Spinal cord (tissue), 10 donors: ENCODE data around the gene TAB2. TPM values are rescaled to one million over a fixed set of nuclear protein-coding genes. Genes with fewer than 3 reads are reported as not detected.

ENCODE experiments used
- DNase-seq, 6 donors: peaks; one replicate each; pipeline versions ENCODE4 v3.0.0 to v3.0.0-alpha.2; 2013 to 2015; ENCODE audit warnings: low spot score in 6 of 6, low read depth in 4 of 6
- H3K27ac ChIP-seq: one replicate; pipeline ENCODE4 v1.5.1; 2013; ENCODE audit warnings: low read depth, low read length, control low read depth
- H3K27me3 ChIP-seq: one replicate; pipeline ENCODE4 v1.6.1; 2013; ENCODE audit warnings: low read length; ENCODE audit not compliant: control insufficient read depth, insufficient read depth
- H3K36me3 ChIP-seq: one replicate; pipeline ENCODE4 v1.6.1; 2013; ENCODE audit warnings: low read length; ENCODE audit not compliant: control insufficient read depth, insufficient read depth
- H3K4me1 ChIP-seq: one replicate; pipeline ENCODE4 v1.6.1; 2013; ENCODE audit warnings: low read length; ENCODE audit not compliant: control insufficient read depth, insufficient read depth
- H3K4me3 ChIP-seq: one replicate; pipeline ENCODE4 v1.5.1; 2013; ENCODE audit warnings: low read depth, low read length, control low read depth
- H3K9me3 ChIP-seq: one replicate; pipeline ENCODE4 v1.6.1; 2013; ENCODE audit warnings: low read length; ENCODE audit not compliant: control insufficient read depth, insufficient read depth
- WGBS: methylation state at CpG from one replicate; pipeline ENCODE4 v1.1.5; 2013; ENCODE audit warnings: missing lambda C conversion rate; ENCODE audit not compliant: insufficient coverage; 5-methylcytosine and 5-hydroxymethylcytosine counted together
- polyA plus RNA-seq, 2 donors: library from polyadenylated mRNA; unstranded; fragments of 120-200 nt; gene quantifications; one replicate each; pipeline ENCODE4 v1.2.1, GENCODE V29; 2013; ENCODE audit not compliant: insufficient read length in 2 of 2
- total RNA-seq, 2 donors: library from RNA; depleted of rRNA in 1 of 2; stranded (reverse); fragments of 120-200 nt in 1 of 2; fragments of >200 nt in 1 of 2; gene quantifications; one replicate each; pipeline versions ENCODE4 v1.2.3 to v1.2.4, GENCODE V29; 2013 to 2014
- donor health status: healthy.

Gene TAB2
- total and polyA plus RNA-seq, 4 donors = 57.6 to 69.7 (median 61.5) TPM

GRCh38 chr6:149379977-149380376 lies 62.5 kb downstream of the TAB2 start:
- Histone ChIP-seq H3K4me1 (no peaks in the 10 kb centered on the region), H3K27me3 (no peaks in the 10 kb centered on the region), H3K27ac (no peak overlapping the region), H3K4me3 (no peak overlapping the region), H3K9me3 (no peaks in the 10 kb centered on the region), H3K36me3 (peaks cover 26% of the 10 kb centered on the region)
- WGBS = 100% methylated on average over 2 of the region's 3 CpGs
- DNase-seq = no peak

DNA sequence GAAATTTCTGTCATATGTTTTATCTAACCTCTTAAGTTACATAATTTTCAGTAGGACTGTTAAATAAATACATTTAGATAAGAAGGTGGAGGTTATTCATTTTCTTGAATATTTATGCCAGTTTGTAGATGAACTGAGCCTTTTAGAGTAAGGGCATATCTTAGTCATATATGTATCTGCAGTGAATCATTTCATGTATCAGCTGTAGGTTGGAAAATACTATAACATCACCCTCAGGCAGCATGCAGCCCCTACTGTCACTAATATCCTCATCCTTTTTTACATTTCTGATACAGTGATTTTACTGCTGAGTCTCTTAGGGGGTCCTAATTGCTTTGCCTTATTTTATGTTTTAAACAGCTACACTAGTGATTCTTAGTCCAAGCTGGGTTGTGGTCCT lies 63.0 kb downstream of the TAB2 start:
- Histone ChIP-seq H3K4me3 (no peak overlapping the region), H3K4me1 (no peaks in the 10 kb centered on the region), H3K27me3 (no peaks in the 10 kb centered on the region), H3K36me3 (peaks cover 26% of the 10 kb centered on the region), H3K27ac (no peak overlapping the region), H3K9me3 (no peaks in the 10 kb centered on the region)
- peak in 1 of 6 donors; percentile 21 for DNase-seq

- 84% methylated on average over 3 of the region's 4 CpGs for WGBS
- no peak overlapping the region for H3K27ac ChIP-seq
These were observed 65.9 kb downstream of the TAB2 start for GRCh38 chr6:149383371-149383770.

GRCh38 chr6:149384464-149384863 lies 67.0 kb downstream of the TAB2 start:
- H3K27ac ChIP-seq = no peak overlapping the region
- H3K4me3 ChIP-seq = no peak overlapping the region
- no peak for DNase-seq
- no peaks in the 10 kb centered on the region for H3K9me3 ChIP-seq
- H3K4me1 ChIP-seq = no peaks in the 10 kb centered on the region
- no peaks in the 10 kb centered on the region for H3K27me3 ChIP-seq
- peaks cover 14% of the 10 kb centered on the region for H3K36me3 ChIP-seq

More at GRCh38 chr6:149383371-149383770, 65.9 kb downstream of the TAB2 start:
- no peak overlapping the region for H3K4me3 ChIP-seq
- DNase-seq = no peak
- no peaks in the 10 kb centered on the region for H3K9me3 ChIP-seq
- H3K4me1 ChIP-seq = no peaks in the 10 kb centered on the region
- H3K27me3 ChIP-seq = no peaks in the 10 kb centered on the region
- peaks cover 21% of the 10 kb centered on the region for H3K36me3 ChIP-seq

DNA sequence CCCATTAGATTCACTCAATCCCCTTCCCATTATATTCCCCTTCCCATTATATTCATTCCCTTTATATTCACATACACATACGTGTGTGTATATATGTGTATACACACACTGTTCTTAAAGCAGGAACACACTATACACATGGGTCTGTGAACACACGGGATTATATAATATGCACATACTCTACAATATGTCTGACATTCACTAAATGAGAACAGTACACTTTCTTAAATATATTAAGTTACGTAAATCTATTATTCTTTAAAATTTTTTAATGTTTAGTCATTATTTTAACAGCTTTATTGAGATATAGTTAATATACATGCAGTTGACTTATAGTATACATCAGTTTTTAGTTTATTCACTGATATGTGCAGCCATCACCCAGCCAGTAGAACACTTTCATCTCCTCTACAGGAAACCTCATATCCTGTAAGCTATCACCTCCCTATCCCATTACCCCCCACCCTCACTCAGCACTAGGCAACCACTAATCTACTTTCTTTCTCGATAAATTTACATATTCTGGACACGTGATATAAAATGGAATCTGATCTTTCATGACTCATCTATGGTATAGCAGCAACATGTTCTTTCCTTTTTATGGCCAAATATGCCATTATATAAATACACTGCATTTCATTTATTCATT lies 68.6 kb downstream of the TAB2 start:
- H3K4me1 ChIP-seq = no peaks in the 10 kb centered on the region
- no peak overlapping the region for H3K27ac ChIP-seq
- H3K36me3 ChIP-seq = peaks cover 10% of the 10 kb centered on the region
- 100% methylated on average over 2 of the region's 5 CpGs for WGBS
- no peaks in the 10 kb centered on the region for H3K27me3 ChIP-seq
- H3K9me3 ChIP-seq = no peaks in the 10 kb centered on the region
- H3K4me3 ChIP-seq = no peak overlapping the region
- no peak for DNase-seq

DNA sequence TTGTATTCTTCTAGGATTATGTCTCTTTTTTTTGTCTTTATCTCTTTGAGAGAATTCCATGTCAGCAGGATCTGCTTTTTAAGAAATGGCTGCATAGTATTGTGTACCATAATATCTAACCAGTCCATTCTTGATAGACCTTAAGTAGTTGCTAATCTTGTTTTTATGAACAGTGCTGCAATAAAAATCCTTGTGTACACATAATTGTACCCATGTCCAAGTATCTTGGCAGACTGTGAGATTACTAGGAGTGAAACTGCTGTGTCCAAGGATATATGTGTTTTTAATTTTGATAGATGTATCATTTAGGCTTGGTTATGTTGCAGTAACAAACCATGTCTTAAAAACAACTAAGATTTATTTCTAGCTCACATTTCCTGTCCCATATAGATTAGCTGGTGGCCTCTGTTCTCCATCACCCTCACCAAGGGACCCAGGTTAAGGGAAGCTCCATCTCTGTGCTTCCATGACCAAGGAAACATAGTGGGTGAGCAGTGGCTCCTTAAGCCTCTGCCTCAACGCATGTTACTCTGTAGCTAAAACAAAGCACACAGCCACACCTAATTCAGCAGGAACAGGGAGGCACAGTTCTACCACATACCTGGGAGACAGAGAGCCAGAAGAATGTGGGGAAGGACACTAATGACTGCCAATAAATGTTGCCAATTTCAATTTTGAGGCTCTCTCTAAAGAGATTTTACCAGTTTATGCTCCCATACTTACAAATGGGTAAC lies 70.4 kb downstream of the TAB2 start:
- Histone ChIP-seq H3K27me3 (no peaks in the 10 kb centered on the region), H3K27ac (no peak overlapping the region), H3K4me3 (no peak overlapping the region), H3K36me3 (no peaks in the 10 kb centered on the region), H3K4me1 (no peaks in the 10 kb centered on the region), H3K9me3 (no peaks in the 10 kb centered on the region)
- no CpG with 5 or more reads among the region's 1 CpG for WGBS
- no peak for DNase-seq

GRCh38 chr6:149389509-149390297 lies 72.2 kb downstream of the TAB2 start:
- no peak overlapping the region for H3K27ac ChIP-seq
- whole genome bisulfite sequencing = no CpG with 5 or more reads among the region's 3 CpGs
- no peak for DNase-seq
- H3K36me3 ChIP-seq = no peaks in the 10 kb centered on the region
- no peaks in the 10 kb centered on the region for H3K9me3 ChIP-seq
- no peaks in the 10 kb centered on the region for H3K27me3 ChIP-seq
- H3K4me3 ChIP-seq = no peak overlapping the region
- no peaks in the 10 kb centered on the region for H3K4me1 ChIP-seq

- WGBS = 100% methylated on average over 1 of the region's 6 CpGs
These were observed 74.6 kb downstream of the TAB2 start for GRCh38 chr6:149392093-149392492.

GRCh38 chr6:149392535-149392934 lies 75.0 kb downstream of the TAB2 start:
- H3K27me3 ChIP-seq = no peaks in the 10 kb centered on the region
- H3K36me3 ChIP-seq = no peaks in the 10 kb centered on the region
- H3K4me3 ChIP-seq = no peak overlapping the region
- no peaks in the 10 kb centered on the region for H3K9me3 ChIP-seq
- H3K4me1 ChIP-seq = no peaks in the 10 kb centered on the region
- H3K27ac ChIP-seq = no peak overlapping the region
- no peak for DNase-seq

More at GRCh38 chr6:149392093-149392492, 74.6 kb downstream of the TAB2 start:
- Histone ChIP-seq H3K9me3 (no peaks in the 10 kb centered on the region), H3K4me1 (no peaks in the 10 kb centered on the region), H3K27ac (no peak overlapping the region), H3K27me3 (no peaks in the 10 kb centered on the region), H3K36me3 (no peaks in the 10 kb centered on the region), H3K4me3 (no peak overlapping the region)
- no peak for DNase-seq
